IPS-20b (cell line): Measurements from ENCODE around the gene HUNK.

Experiments
- H3K27ac ChIP-seq: one replicate; pipeline ENCODE4 v1.5.1; 2013; ENCODE audit warnings: low read length
- H3K27me3 ChIP-seq: 2 replicates; pipeline ENCODE4 v1.6.1; 2013; ENCODE audit warnings: mild to moderate bottlenecking, low read length, inconsistent platforms; ENCODE audit not compliant: insufficient read depth
- H3K36me3 ChIP-seq: 2 replicates; pipeline ENCODE4 v1.6.1; 2013; ENCODE audit warnings: low read depth, mild to moderate bottlenecking, inconsistent platforms, low read length, moderate library complexity; ENCODE audit not compliant: insufficient read depth
- H3K4me1 ChIP-seq: 2 replicates; pipeline ENCODE4 v1.6.1; 2013; ENCODE audit warnings: mild to moderate bottlenecking, control low read depth, inconsistent platforms, low read length, moderate library complexity; ENCODE audit not compliant: insufficient read depth
- H3K4me3 ChIP-seq: 2 replicates; pipeline ENCODE4 v1.5.1; 2013; ENCODE audit warnings: mild to moderate bottlenecking, low read length, inconsistent platforms
- H3K9ac ChIP-seq: 2 replicates; pipeline ENCODE4 v1.6.1; 2013; ENCODE audit warnings: low read depth, mild to moderate bottlenecking, inconsistent platforms, low read length, moderate library complexity
- H3K9me3 ChIP-seq: 2 replicates; pipeline ENCODE4 v1.6.1; 2013; ENCODE audit warnings: mild to moderate bottlenecking, low read depth, low read length, inconsistent platforms; ENCODE audit not compliant: insufficient read depth

Gene HUNK

GRCh38 chr21:31972622-31973021 is 99.8 kb downstream of the HUNK start:
- H3K36me3 ChIP-seq: peaks cover 4% of the 10 kb centered on the region; the same call in 1 of the 2 replicates
- no peak overlapping the region for H3K9ac ChIP-seq
- no peaks in the 10 kb centered on the region for H3K27me3 ChIP-seq
- no peak overlapping the region for H3K27ac ChIP-seq
- H3K4me1 ChIP-seq: peaks cover 4% of the 10 kb centered on the region; the same call in 1 of the 2 replicates
- no peaks in the 10 kb centered on the region for H3K9me3 ChIP-seq
- H3K4me3 ChIP-seq: no peak overlapping the region

GRCh38 chr21:31973402-31973944 is 100.7 kb downstream of the HUNK start:
- H3K27me3 ChIP-seq: no peaks in the 10 kb centered on the region
- H3K4me1 ChIP-seq: peaks cover 4% of the 10 kb centered on the region; the same call in 1 of the 2 replicates
- H3K9ac ChIP-seq: no peak overlapping the region
- H3K9me3 ChIP-seq: no peaks in the 10 kb centered on the region
- H3K36me3 ChIP-seq: peaks cover 4% of the 10 kb centered on the region; the same call in 1 of the 2 replicates
- H3K27ac ChIP-seq: no peak overlapping the region
- no peak overlapping the region for H3K4me3 ChIP-seq

- H3K27me3 ChIP-seq: no peaks in the 10 kb centered on the region
- H3K9ac ChIP-seq: no peak overlapping the region
- H3K4me3 ChIP-seq: no peak overlapping the region
- peaks cover 4% of the 10 kb centered on the region; the same call in 1 of the 2 replicates for H3K36me3 ChIP-seq
- no peaks in the 10 kb centered on the region for H3K9me3 ChIP-seq
- H3K4me1 ChIP-seq: peaks cover 4% of the 10 kb centered on the region; the same call in 1 of the 2 replicates
- H3K27ac ChIP-seq: no peak overlapping the region
Observed at GRCh38 chr21:31974454-31974985, 101.7 kb downstream of the HUNK start.

- no peaks in the 10 kb centered on the region for H3K27me3 ChIP-seq
- H3K4me3 ChIP-seq: no peak overlapping the region
- peaks cover 1% of the 10 kb centered on the region; the same call in 1 of the 2 replicates for H3K36me3 ChIP-seq
- H3K27ac ChIP-seq: no peak overlapping the region
- H3K9me3 ChIP-seq: no peaks in the 10 kb centered on the region
- H3K4me1 ChIP-seq: peaks cover 4% of the 10 kb centered on the region; the same call in 1 of the 2 replicates
- no peak overlapping the region for H3K9ac ChIP-seq
Observed at GRCh38 chr21:31975491-31975890, 102.7 kb downstream of the HUNK start.

- Histone ChIP-seq H3K27me3 (no peaks in the 10 kb centered on the region), H3K9ac (no peak overlapping the region), H3K4me1 (peaks cover 4% of the 10 kb centered on the region; the same call in 1 of the 2 replicates), H3K27ac (no peak overlapping the region), H3K36me3 (no peaks in the 10 kb centered on the region; the same call in 1 of the 2 replicates), H3K4me3 (no peak overlapping the region), H3K9me3 (no peaks in the 10 kb centered on the region)
Observed at GRCh38 chr21:31977816-31978215, 105.0 kb downstream of the HUNK start.

- Histone ChIP-seq H3K27me3 (no peaks in the 10 kb centered on the region), H3K36me3 (0 out of 2 replicates have a peak, but pooled peaks cover 7% of the 10 kb centered on the region), H3K27ac (no peak overlapping the region), H3K9me3 (no peaks in the 10 kb centered on the region), H3K9ac (no peak overlapping the region), H3K4me1 (no peaks in the 10 kb centered on the region), H3K4me3 (no peak overlapping the region)
Observed at GRCh38 chr21:31983120-31983519, 110.3 kb downstream of the HUNK start.

GRCh38 chr21:31983554-31983953 is 110.7 kb downstream of the HUNK start:
- H3K36me3 ChIP-seq: 0 out of 2 replicates have a peak, but pooled peaks cover 7% of the 10 kb centered on the region
- no peaks in the 10 kb centered on the region for H3K9me3 ChIP-seq
- no peaks in the 10 kb centered on the region for H3K4me1 ChIP-seq
- H3K4me3 ChIP-seq: no peak overlapping the region
- H3K9ac ChIP-seq: no peak overlapping the region
- no peak overlapping the region for H3K27ac ChIP-seq
- H3K27me3 ChIP-seq: no peaks in the 10 kb centered on the region

- Histone ChIP-seq H3K9ac (no peak overlapping the region), H3K36me3 (0 out of 2 replicates have a peak, but pooled peaks cover 7% of the 10 kb centered on the region)
Observed at GRCh38 chr21:31985398-31985797, 112.6 kb downstream of the HUNK start.

GRCh38 chr21:31986035-31986856 is 113.4 kb downstream of the HUNK start:
- Histone ChIP-seq H3K4me1 (no peaks in the 10 kb centered on the region), H3K27ac (no peak overlapping the region), H3K36me3 (0 out of 2 replicates have a peak, but pooled peaks cover 7% of the 10 kb centered on the region), H3K9me3 (no peaks in the 10 kb centered on the region), H3K27me3 (no peaks in the 10 kb centered on the region), H3K4me3 (no peak overlapping the region), H3K9ac (no peak overlapping the region)

More at GRCh38 chr21:31985398-31985797, 112.6 kb downstream of the HUNK start:
- Histone ChIP-seq H3K4me3 (no peak overlapping the region), H3K4me1 (no peaks in the 10 kb centered on the region), H3K27ac (no peak overlapping the region), H3K9me3 (no peaks in the 10 kb centered on the region), H3K27me3 (no peaks in the 10 kb centered on the region)

GRCh38 chr21:31987696-31988095 is 114.9 kb downstream of the HUNK start:
- H3K4me3 ChIP-seq: no peak overlapping the region
- H3K27me3 ChIP-seq: no peaks in the 10 kb centered on the region
- H3K36me3 ChIP-seq: 0 out of 2 replicates have a peak, but pooled peaks cover 12% of the 10 kb centered on the region
- H3K4me1 ChIP-seq: 0 out of 2 replicates have a peak, but pooled peaks cover 2% of the 10 kb centered on the region
- no peak overlapping the region for H3K9ac ChIP-seq
- H3K9me3 ChIP-seq: no peaks in the 10 kb centered on the region
- H3K27ac ChIP-seq: no peak overlapping the region

- Histone ChIP-seq H3K4me1 (0 out of 2 replicates have a peak, but pooled peaks cover 2% of the 10 kb centered on the region), H3K27ac (no peak overlapping the region), H3K9me3 (no peaks in the 10 kb centered on the region), H3K27me3 (no peaks in the 10 kb centered on the region), H3K4me3 (no peak overlapping the region), H3K9ac (no peak overlapping the region), H3K36me3 (0 out of 2 replicates have a peak, but pooled peaks cover 8% of the 10 kb centered on the region)
Observed at GRCh38 chr21:31988492-31989290, 115.9 kb downstream of the HUNK start.
